ENCODE data around the gene IGFBP6. TPM values are rescaled to one million over a fixed set of nuclear protein-coding genes. Genes with fewer than 3 reads are reported as not detected.
A peak's percentile ranks its signal among the peaks of the same experiment; 100 is the strongest.

The IGFBP6 gene
- total and polyA plus RNA-seq, 4 donors, result 1.6 to 17.6 (median 12.0) TPM

DNA sequence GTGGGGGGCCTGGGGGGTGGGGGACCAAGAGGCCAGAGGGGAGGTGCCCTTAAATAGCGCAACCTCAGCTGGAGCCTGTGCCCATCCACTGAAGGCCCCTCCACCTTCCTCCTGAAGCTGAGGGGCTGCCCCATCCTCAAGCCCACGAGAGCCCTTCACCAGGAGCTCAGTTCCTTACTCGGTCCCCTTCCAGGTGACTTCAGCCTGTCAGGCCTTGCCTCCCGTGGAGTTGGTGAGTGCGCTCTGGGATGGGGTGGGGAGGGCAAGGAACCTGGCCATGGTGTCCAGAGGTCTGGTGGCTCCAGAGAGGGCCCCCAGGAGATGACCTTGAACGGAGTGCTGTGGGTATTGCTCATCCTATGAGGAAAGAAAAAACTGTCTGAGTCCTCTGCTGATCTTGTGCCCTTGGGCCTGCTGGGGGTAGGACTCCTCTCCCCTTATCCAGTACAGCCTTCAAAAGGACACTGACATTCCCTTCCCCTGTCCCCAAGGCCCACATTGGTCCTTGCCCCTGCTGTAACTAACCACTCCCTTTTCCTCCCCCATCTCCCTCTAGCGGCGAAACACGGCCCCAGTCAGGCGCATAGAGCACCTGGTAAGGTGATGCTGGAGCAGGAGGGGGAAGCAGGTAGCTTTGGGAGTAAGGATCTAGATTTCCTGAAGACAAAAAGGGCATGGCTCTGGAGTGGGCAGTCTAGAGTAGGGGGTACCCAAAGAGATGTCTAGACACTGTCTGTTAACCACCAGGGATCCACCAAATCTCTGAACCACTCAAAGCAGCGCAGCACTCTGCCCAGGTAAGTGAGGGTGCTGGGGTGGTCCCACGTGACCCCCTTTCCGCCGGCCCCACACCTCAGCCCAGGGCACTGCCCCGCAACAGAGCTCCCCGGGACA, 44.0 kb upstream of the IGFBP6 start:
- Histone ChIP-seq H3K36me3 (ENCODE audit: control insufficient read depth in 4 of 4, insufficient read depth in 3 of 4, low read depth in 1 of 4, low read length in 3 of 4) (peaks cover 3 to 25% (median 23%) of the 10 kb centered on the region in 4 donors), H3K9me3 (ENCODE audit: control insufficient read depth in 4 of 4, low read length in 3 of 4) (no peaks in the 10 kb centered on the region), H3K4me3 (ENCODE audit: low read depth in 1 of 3, low read length in 3 of 3) (peak overlapping the region in 2 of 3 donors; percentile 19 to 54), H3K4me1 (ENCODE audit: control insufficient read depth in 4 of 4, insufficient read depth in 4 of 4, low read length in 3 of 4) (peaks cover 9 to 69% (median 39%) of the 10 kb centered on the region in 4 donors), H3K9ac (ENCODE audit: low read depth in 1 of 2, low read length in 2 of 2) (no peak overlapping the region), H3K27me3 (ENCODE audit: control insufficient read depth in 4 of 4, insufficient read depth in 4 of 4, low read length in 3 of 4) (no peaks in the 10 kb centered on the region), H3K27ac (ENCODE audit: low read depth in 1 of 2, low read length in 2 of 2) (peak overlapping the region; percentile 87 to 90)
- WGBS, result 34% methylated on average over 16 of the region's 16 CpGs
- peak; percentile 66 for DNase-seq (ENCODE audit: low spot score)
- TF ChIP-seq HNF4G (IDR thresholded peaks at IDR 0.05) (no peak), GABPA (IDR thresholded peaks at IDR 0.05 in 1 of 2, conservative IDR thresholded peaks at IDR 0.05 in 1 of 2) (no peak), NR2F2 (IDR thresholded peaks at IDR 0.05) (no peak), CTCF (IDR thresholded peaks at IDR 0.05; ENCODE audit: low read depth, low read length, missing input control) (peak; percentile 61), RAD21 (IDR thresholded peaks at IDR 0.05) (peak; percentile 26 to 58)

- Histone ChIP-seq H3K9ac (ENCODE audit: low read depth in 1 of 2, low read length in 2 of 2) (no peak overlapping the region), H3K4me3 (ENCODE audit: low read depth in 1 of 3, low read length in 3 of 3) (peak overlapping the region in 2 of 3 donors; percentile 19 to 54), H3K4me1 (ENCODE audit: control insufficient read depth in 4 of 4, insufficient read depth in 4 of 4, low read length in 3 of 4) (peaks cover 9 to 60% (median 32%) of the 10 kb centered on the region in 4 donors), H3K27ac (ENCODE audit: low read depth in 1 of 2, low read length in 2 of 2) (peak overlapping the region; percentile 87 to 90), H3K9me3 (ENCODE audit: control insufficient read depth in 4 of 4, low read length in 3 of 4) (no peaks in the 10 kb centered on the region), H3K36me3 (ENCODE audit: control insufficient read depth in 4 of 4, insufficient read depth in 3 of 4, low read depth in 1 of 4, low read length in 3 of 4) (peaks cover 3 to 25% (median 23%) of the 10 kb centered on the region in 4 donors), H3K27me3 (ENCODE audit: control insufficient read depth in 4 of 4, insufficient read depth in 4 of 4, low read length in 3 of 4) (no peaks in the 10 kb centered on the region)
- WGBS, result 7% methylated on average over 48 of the region's 48 CpGs
- TF ChIP-seq SP1 (IDR thresholded peaks at IDR 0.05) (peak; percentile 62), JUND (IDR thresholded peaks at IDR 0.05) (peak in 1 of 2 donors; percentile 30), TAF1 (conservative IDR thresholded peaks at IDR 0.05) (no peak), HNF4G (IDR thresholded peaks at IDR 0.05) (no peak), CTCF (IDR thresholded peaks at IDR 0.05; ENCODE audit: low read depth, low read length, missing input control) (no peak), FOXA2 (IDR thresholded peaks at IDR 0.05) (no peak), RAD21 (IDR thresholded peaks at IDR 0.05) (no peak), NR2F2 (IDR thresholded peaks at IDR 0.05) (no peak), RXRA (IDR thresholded peaks at IDR 0.05) (peak in 1 of 2 donors; percentile 19), EGR1 (IDR thresholded peaks at IDR 0.05; ENCODE audit: low read depth in 2 of 2) (peak in 1 of 2 donors; percentile 56), GABPA (IDR thresholded peaks at IDR 0.05 in 1 of 2, conservative IDR thresholded peaks at IDR 0.05 in 1 of 2) (no peak), HNF4A (conservative IDR thresholded peaks at IDR 0.05) (peak in 1 of 2 donors; percentile 64), YY1 (IDR thresholded peaks at IDR 0.05) (peak; percentile 36), FOXA1 (IDR thresholded peaks at IDR 0.05) (no peak)
- TF ChIP-seq, protein P1, sequence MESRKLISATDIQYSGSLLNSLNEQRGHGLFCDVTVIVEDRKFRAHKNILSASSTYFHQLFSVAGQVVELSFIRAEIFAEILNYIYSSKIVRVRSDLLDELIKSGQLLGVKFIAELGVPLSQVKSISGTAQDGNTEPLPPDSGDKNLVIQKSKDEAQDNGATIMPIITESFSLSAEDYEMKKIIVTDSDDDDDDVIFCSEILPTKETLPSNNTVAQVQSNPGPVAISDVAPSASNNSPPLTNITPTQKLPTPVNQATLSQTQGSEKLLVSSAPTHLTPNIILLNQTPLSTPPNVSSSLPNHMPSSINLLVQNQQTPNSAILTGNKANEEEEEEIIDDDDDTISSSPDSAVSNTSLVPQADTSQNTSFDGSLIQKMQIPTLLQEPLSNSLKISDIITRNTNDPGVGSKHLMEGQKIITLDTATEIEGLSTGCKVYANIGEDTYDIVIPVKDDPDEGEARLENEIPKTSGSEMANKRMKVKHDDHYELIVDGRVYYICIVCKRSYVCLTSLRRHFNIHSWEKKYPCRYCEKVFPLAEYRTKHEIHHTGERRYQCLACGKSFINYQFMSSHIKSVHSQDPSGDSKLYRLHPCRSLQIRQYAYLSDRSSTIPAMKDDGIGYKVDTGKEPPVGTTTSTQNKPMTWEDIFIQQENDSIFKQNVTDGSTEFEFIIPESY (IDR thresholded peaks at IDR 0.05), result no peak
- TF ChIP-seq, protein P2, sequence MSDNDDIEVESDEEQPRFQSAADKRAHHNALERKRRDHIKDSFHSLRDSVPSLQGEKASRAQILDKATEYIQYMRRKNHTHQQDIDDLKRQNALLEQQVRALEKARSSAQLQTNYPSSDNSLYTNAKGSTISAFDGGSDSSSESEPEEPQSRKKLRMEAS (IDR thresholded peaks at IDR 0.05), result peak; percentile 71
- TF ChIP-seq, protein P3, sequence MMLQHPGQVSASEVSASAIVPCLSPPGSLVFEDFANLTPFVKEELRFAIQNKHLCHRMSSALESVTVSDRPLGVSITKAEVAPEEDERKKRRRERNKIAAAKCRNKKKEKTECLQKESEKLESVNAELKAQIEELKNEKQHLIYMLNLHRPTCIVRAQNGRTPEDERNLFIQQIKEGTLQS (IDR thresholded peaks at IDR 0.05), result no peak
- TF ChIP-seq, protein P4, sequence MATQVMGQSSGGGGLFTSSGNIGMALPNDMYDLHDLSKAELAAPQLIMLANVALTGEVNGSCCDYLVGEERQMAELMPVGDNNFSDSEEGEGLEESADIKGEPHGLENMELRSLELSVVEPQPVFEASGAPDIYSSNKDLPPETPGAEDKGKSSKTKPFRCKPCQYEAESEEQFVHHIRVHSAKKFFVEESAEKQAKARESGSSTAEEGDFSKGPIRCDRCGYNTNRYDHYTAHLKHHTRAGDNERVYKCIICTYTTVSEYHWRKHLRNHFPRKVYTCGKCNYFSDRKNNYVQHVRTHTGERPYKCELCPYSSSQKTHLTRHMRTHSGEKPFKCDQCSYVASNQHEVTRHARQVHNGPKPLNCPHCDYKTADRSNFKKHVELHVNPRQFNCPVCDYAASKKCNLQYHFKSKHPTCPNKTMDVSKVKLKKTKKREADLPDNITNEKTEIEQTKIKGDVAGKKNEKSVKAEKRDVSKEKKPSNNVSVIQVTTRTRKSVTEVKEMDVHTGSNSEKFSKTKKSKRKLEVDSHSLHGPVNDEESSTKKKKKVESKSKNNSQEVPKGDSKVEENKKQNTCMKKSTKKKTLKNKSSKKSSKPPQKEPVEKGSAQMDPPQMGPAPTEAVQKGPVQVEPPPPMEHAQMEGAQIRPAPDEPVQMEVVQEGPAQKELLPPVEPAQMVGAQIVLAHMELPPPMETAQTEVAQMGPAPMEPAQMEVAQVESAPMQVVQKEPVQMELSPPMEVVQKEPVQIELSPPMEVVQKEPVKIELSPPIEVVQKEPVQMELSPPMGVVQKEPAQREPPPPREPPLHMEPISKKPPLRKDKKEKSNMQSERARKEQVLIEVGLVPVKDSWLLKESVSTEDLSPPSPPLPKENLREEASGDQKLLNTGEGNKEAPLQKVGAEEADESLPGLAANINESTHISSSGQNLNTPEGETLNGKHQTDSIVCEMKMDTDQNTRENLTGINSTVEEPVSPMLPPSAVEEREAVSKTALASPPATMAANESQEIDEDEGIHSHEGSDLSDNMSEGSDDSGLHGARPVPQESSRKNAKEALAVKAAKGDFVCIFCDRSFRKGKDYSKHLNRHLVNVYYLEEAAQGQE (IDR thresholded peaks at IDR 0.05), result peak; percentile 72
- peak; percentile 95 for DNase-seq (ENCODE audit: low spot score)
Observed at GRCh38 chr12:53054112-53054878, 43.2 kb upstream of the IGFBP6 start.

Measured in liver (tissue), 9 donors.